IMR-90 (cell line): ENCODE measurements around the gene ZNF19. TPM values are rescaled to one million over a fixed set of nuclear protein-coding genes. Genes with fewer than 3 reads are reported as not detected.

ENCODE experiments used
- ATAC-seq: fragments of 200-7000 bp; cut with Tn5 transposase; 2 replicates; pipeline ENCODE4 v1.9.1; 2020; ENCODE audit warnings: low read depth, mild to moderate bottlenecking, moderate library complexity
- BruUV-seq: library from RNA; stranded (reverse); fragments of 400-500 nt; replicated peaks from 2 replicates; lab custom pipeline; 2021; lab: Mats Ljungman, UMichigan
- CTCF ChIA-PET: fragments of 300-600 bp; formaldehyde crosslinking; extraction: SDS; loops from one replicate; lab custom pipeline; 2021; ENCODE audit warnings: antibody characterized with exemption; lab: Yijun Ruan, JAX
- POLR2A ChIA-PET: fragments of 300-600 bp; sonication (Branson Sonifier 250); formaldehyde crosslinking; loops from one replicate; lab custom pipeline; 2022; ENCODE audit warnings: antibody characterized with exemption; ENCODE audit not compliant: unreplicated experiment; lab: Charles Lee
- DNase-seq: peaks from one replicate; pipeline ENCODE4 v3.0.0; 2013
- H2AFZ ChIP-seq: replicated peaks from 2 replicates; pipeline ENCODE3; 2013; ENCODE audit warnings: low read length, mild to moderate bottlenecking; ENCODE audit not compliant: poor library complexity
- H2AK5ac ChIP-seq: 2 replicates; pipeline ENCODE4 v1.6.1; 2013; ENCODE audit warnings: low read depth, low read length, inconsistent platforms
- H2AK9ac ChIP-seq: replicated peaks from 2 replicates; pipeline ENCODE3; 2013; ENCODE audit warnings: mild to moderate bottlenecking, low read depth, low read length, moderate library complexity; ENCODE audit not compliant: poor library complexity
- H2BK120ac ChIP-seq: 2 replicates; pipeline ENCODE4 v1.6.1; 2013; ENCODE audit warnings: low read depth, low read length, inconsistent platforms
- H2BK15ac ChIP-seq: 3 replicates; pipeline ENCODE4 v1.6.1; 2013; ENCODE audit warnings: low read depth, low read length, inconsistent platforms
- H2BK20ac ChIP-seq: 2 replicates; pipeline ENCODE4 v1.6.1; 2013; ENCODE audit warnings: low read depth, mild to moderate bottlenecking, inconsistent platforms, low read length, moderate library complexity
- H2BK5ac ChIP-seq: 2 replicates; pipeline ENCODE4 v1.6.1; 2013; ENCODE audit warnings: mild to moderate bottlenecking, low read depth, low read length, inconsistent platforms; ENCODE audit not compliant: poor library complexity, severe bottlenecking
- H3K14ac ChIP-seq: replicated peaks from 2 replicates; pipeline ENCODE4 v1.6.1; 2013; ENCODE audit warnings: low read depth, low read length, inconsistent platforms
- H3K18ac ChIP-seq: 2 replicates; pipeline ENCODE4 v1.6.1; 2013; ENCODE audit warnings: low read depth, low read length, control low read depth
- H3K23ac ChIP-seq: 2 replicates; pipeline ENCODE4 v1.6.1; 2013; ENCODE audit warnings: low read depth, low read length, inconsistent platforms
- H3K27ac ChIP-seq: 2 replicates; pipeline ENCODE4 v1.5.1; 2013; ENCODE audit warnings: mild to moderate bottlenecking, control low read depth, low read length; ENCODE audit not compliant: insufficient read depth
- H3K27me3 ChIP-seq: 2 replicates; pipeline ENCODE4 v1.6.1; 2013; ENCODE audit warnings: low read length; ENCODE audit not compliant: control insufficient read depth, insufficient read depth
- H3K36me3 ChIP-seq: 2 replicates; pipeline ENCODE4 v1.6.1; 2013; ENCODE audit warnings: low read length, mixed read lengths; ENCODE audit not compliant: control insufficient read depth, insufficient read depth
- H3K4ac ChIP-seq: 2 replicates; pipeline ENCODE4 v1.6.1; 2013; ENCODE audit warnings: low read depth, low read length, inconsistent platforms
- H3K4me1 ChIP-seq: 2 replicates; pipeline ENCODE4 v1.6.1; 2013; ENCODE audit warnings: low read length, mixed read lengths; ENCODE audit not compliant: control insufficient read depth, insufficient read depth
- H3K4me2 ChIP-seq: 2 replicates; pipeline ENCODE4 v1.6.1; 2013; ENCODE audit warnings: low read depth, mild to moderate bottlenecking, control low read depth, low read length, moderate library complexity
- H3K4me3 ChIP-seq: 2 replicates; pipeline ENCODE4 v1.5.1; 2013; ENCODE audit warnings: low read depth, mild to moderate bottlenecking, control low read depth, low read length, moderate library complexity; ENCODE audit not compliant: insufficient read depth
- H3K56ac ChIP-seq: 2 replicates; pipeline ENCODE4 v1.6.1; 2013; ENCODE audit warnings: low read length, inconsistent platforms; ENCODE audit not compliant: insufficient read depth; ENCODE audit errors: extremely low read depth
- H3K79me1 ChIP-seq, 2 experiments: 2 replicates each; pipeline ENCODE4 v1.6.1; 2013; ENCODE audit warnings: low read length in 2 of 2, inconsistent platforms in 1 of 2, low read depth in 1 of 2
- H3K9ac ChIP-seq: 2 replicates; pipeline ENCODE4 v1.6.1; 2013; ENCODE audit warnings: low read depth, low read length, control low read depth
- H3K9me1 ChIP-seq: 2 replicates; pipeline ENCODE4 v1.6.1; 2013; ENCODE audit warnings: low read length, inconsistent platforms; ENCODE audit not compliant: insufficient read depth
- H3K9me3 ChIP-seq: 2 replicates; pipeline ENCODE4 v1.6.1; 2013; ENCODE audit warnings: low read length; ENCODE audit not compliant: control insufficient read depth, insufficient read depth
- H4K20me1 ChIP-seq: 2 replicates; pipeline ENCODE4 v1.6.1; 2013; ENCODE audit warnings: low read length, inconsistent platforms; ENCODE audit not compliant: insufficient read depth
- H4K5ac ChIP-seq: 2 replicates; pipeline ENCODE4 v1.6.1; 2013; ENCODE audit warnings: mild to moderate bottlenecking, low read depth, low read length, control low read depth
- H4K8ac ChIP-seq, 2 experiments: 2 replicates each; pipeline ENCODE4 v1.6.1; 2013; ENCODE audit warnings: low read depth in 2 of 2, low read length in 2 of 2, control low read depth in 1 of 2, inconsistent platforms in 1 of 2
- H4K91ac ChIP-seq: 2 replicates; pipeline ENCODE4 v1.6.1; 2013; ENCODE audit warnings: low read depth, low read length, inconsistent platforms; ENCODE audit not compliant: insufficient read depth
- BHLHE40 ChIP-seq: fragments of 150-350 bp; IDR thresholded peaks from 2 replicates; pipeline ENCODE4 v1.6.1; 2016; ENCODE audit warnings: mild to moderate bottlenecking, low read depth, low read length
- CEBPB ChIP-seq: IDR thresholded peaks from 2 replicates; pipeline ENCODE4 v1.6.1; 2012; ENCODE audit warnings: low read depth, low read length, improper control_type of control experiment
- CHD1 ChIP-seq: IDR thresholded peaks from 2 replicates; pipeline ENCODE4 v1.6.1; 2012; ENCODE audit warnings: low read depth, low read length, improper control_type of control experiment
- CTCF ChIP-seq: conservative IDR thresholded peaks from 2 replicates; pipeline ENCODE4 v1.5.1; 2012; ENCODE audit warnings: mild to moderate bottlenecking, low read depth, low read length, improper control_type of control experiment
- FOS ChIP-seq: fragments of 150-350 bp; IDR thresholded peaks from 2 replicates; pipeline ENCODE4 v1.6.1; 2016; ENCODE audit warnings: low read depth, low read length
- MAFK ChIP-seq: IDR thresholded peaks from 2 replicates; pipeline ENCODE4 v1.6.1; 2012; ENCODE audit warnings: low read depth, low read length, improper control_type of control experiment
- MAZ ChIP-seq: IDR thresholded peaks from 2 replicates; pipeline ENCODE4 v1.6.1; 2012; ENCODE audit warnings: low read depth, mild to moderate bottlenecking, low read length, improper control_type of control experiment, moderate library complexity, borderline replicate concordance
- MXI1 ChIP-seq: IDR thresholded peaks from 2 replicates; pipeline ENCODE4 v1.6.1; 2012; ENCODE audit warnings: low read depth, mild to moderate bottlenecking, low read length, moderate library complexity, borderline replicate concordance
- NFE2L2 ChIP-seq: fragments of 150-350 bp; IDR thresholded peaks from 2 replicates; pipeline ENCODE4 v1.6.1; 2016; ENCODE audit warnings: low read depth, mild to moderate bottlenecking, low read length
- POLR2A ChIP-seq: IDR thresholded peaks from 2 replicates; pipeline ENCODE4 v1.6.1; 2012; ENCODE audit warnings: mild to moderate bottlenecking, low read depth, low read length
- RAD21 ChIP-seq: IDR thresholded peaks from 2 replicates; pipeline ENCODE4 v1.6.1; 2012; ENCODE audit warnings: low read length, improper control_type of control experiment
- RCOR1 ChIP-seq: IDR thresholded peaks from 2 replicates; pipeline ENCODE4 v1.6.1; 2012; ENCODE audit warnings: mild to moderate bottlenecking, low read length, improper control_type of control experiment; ENCODE audit not compliant: insufficient replicate concordance
- RFX5 ChIP-seq: IDR thresholded peaks from 2 replicates; pipeline ENCODE4 v1.8.0; 2012; ENCODE audit warnings: low read depth, mild to moderate bottlenecking, low read length, moderate library complexity
- SMC3 ChIP-seq: fragments of 150-350 bp; IDR thresholded peaks from 2 replicates; pipeline ENCODE4 v1.6.1; 2016; ENCODE audit warnings: low read depth, mild to moderate bottlenecking, antibody characterized with exemption, low read length, moderate library complexity
- WGBS, 2 experiments: methylation state at CpG; one replicate each; pipeline versions ENCODE4 v1.1.5 to v1.1.7; 2013; ENCODE audit warnings: missing lambda C conversion rate in 2 of 2; ENCODE audit not compliant: insufficient read length in 1 of 2; ENCODE audit errors: extremely low coverage in 2 of 2; 5-methylcytosine and 5-hydroxymethylcytosine counted together
- dilution Hi-C: fragments of 300-500 bp; cut with HindIII; formaldehyde crosslinking; loops from one replicate; pipeline ENCODE4 v1.14.3; 2018; ENCODE audit warnings: low sequenced_read_pairs; ENCODE audit not compliant: unreplicated experiment
- in situ Hi-C: fragments of 300-500 bp; cut with MboI; formaldehyde crosslinking; loops from 3 replicates; pipeline ENCODE4 v1.14.3; 2019; ENCODE audit warnings: low sequenced_read_pairs, inconsistent platforms, mixed read lengths
- intact Hi-C: fragments of 100-400 bp; cut with micrococcal nuclease; formaldehyde crosslinking; loops from 2 replicates; pipeline ENCODE4 v1.10.0; 2022
- polyA plus RNA-seq, 3 experiments: library from polyadenylated mRNA; depleted of rRNA; stranded (reverse); fragments of >200 nt; gene quantifications; 2 replicates each; pipeline ENCODE4 v1.2.3, GENCODE V29; 2012; ENCODE audit warnings: low replicate concordance in 1 of 3
- total RNA-seq: library from RNA; depleted of rRNA; stranded (reverse); fragments of >200 nt; gene quantifications from 2 replicates; pipeline ENCODE4 v1.2.3, GENCODE V29; 2012
- TF ChIP-seq, protein P1 (sequence below): fragments of 150-350 bp; IDR thresholded peaks from 2 replicates; pipeline ENCODE4 v1.6.1; 2016; ENCODE audit warnings: low read depth, mild to moderate bottlenecking, low read length, moderate library complexity, borderline replicate concordance
- TF ChIP-seq, protein P2 (sequence below): fragments of 150-350 bp; IDR thresholded peaks from 2 replicates; pipeline ENCODE4 v1.6.1; 2017; ENCODE audit warnings: mild to moderate bottlenecking, antibody characterized with exemption, low read length, low read depth

Gene ZNF19
- total and polyA plus RNA-seq, 2 of the 4 experiments (the other 2 are of a cell fraction), result 0.89 to 2.9 TPM

- no peak for ATAC-seq
- dilution Hi-C loops (no loop called here), intact Hi-C loops (no loop called here), in situ Hi-C loops (no loop called here)
- no peak overlapping the region for H3K9ac ChIP-seq
- DNase-seq, result no peak
- H3K4me2 ChIP-seq, result no peak overlapping the region
- H2AFZ ChIP-seq, result no peak overlapping the region
- no peak overlapping the region for H4K5ac ChIP-seq
- no peaks in the 10 kb centered on the region for H3K9me1 ChIP-seq
- H4K91ac ChIP-seq, result no peak overlapping the region
- peaks cover 49% of the 10 kb centered on the region for H3K36me3 ChIP-seq
- no peak overlapping the region for H3K4ac ChIP-seq
- H2BK5ac ChIP-seq, result no peak overlapping the region
- no peak overlapping the region for H3K23ac ChIP-seq
- no peak overlapping the region for H2BK20ac ChIP-seq
- WGBS, 2 experiments, result no CpG with 5 or more reads among the region's 3 CpGs
- H3K56ac ChIP-seq, result no peak overlapping the region
- no peaks in the 10 kb centered on the region for H3K27me3 ChIP-seq
- H2AK5ac ChIP-seq, result no peak overlapping the region
- no peak overlapping the region for H2AK9ac ChIP-seq
- CTCF ChIA-PET, result no interaction called here
- H3K9me3 ChIP-seq, result peaks cover 78% of the 10 kb centered on the region
- TF ChIP-seq CTCF (no peak), RAD21 (no peak), POLR2A (no peak), SMC3 (no peak), CEBPB (no peak), MAFK (no peak), FOS (no peak), RFX5 (no peak), CHD1 (no peak), NFE2L2 (no peak), MXI1 (no peak), MAZ (no peak), BHLHE40 (no peak), RCOR1 (no peak)
- TF ChIP-seq, protein P1, sequence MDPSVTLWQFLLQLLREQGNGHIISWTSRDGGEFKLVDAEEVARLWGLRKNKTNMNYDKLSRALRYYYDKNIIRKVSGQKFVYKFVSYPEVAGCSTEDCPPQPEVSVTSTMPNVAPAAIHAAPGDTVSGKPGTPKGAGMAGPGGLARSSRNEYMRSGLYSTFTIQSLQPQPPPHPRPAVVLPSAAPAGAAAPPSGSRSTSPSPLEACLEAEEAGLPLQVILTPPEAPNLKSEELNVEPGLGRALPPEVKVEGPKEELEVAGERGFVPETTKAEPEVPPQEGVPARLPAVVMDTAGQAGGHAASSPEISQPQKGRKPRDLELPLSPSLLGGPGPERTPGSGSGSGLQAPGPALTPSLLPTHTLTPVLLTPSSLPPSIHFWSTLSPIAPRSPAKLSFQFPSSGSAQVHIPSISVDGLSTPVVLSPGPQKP, result no peak
- TF ChIP-seq, protein P2, sequence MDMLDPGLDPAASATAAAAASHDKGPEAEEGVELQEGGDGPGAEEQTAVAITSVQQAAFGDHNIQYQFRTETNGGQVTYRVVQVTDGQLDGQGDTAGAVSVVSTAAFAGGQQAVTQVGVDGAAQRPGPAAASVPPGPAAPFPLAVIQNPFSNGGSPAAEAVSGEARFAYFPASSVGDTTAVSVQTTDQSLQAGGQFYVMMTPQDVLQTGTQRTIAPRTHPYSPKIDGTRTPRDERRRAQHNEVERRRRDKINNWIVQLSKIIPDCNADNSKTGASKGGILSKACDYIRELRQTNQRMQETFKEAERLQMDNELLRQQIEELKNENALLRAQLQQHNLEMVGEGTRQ, result no peak
- H3K4me1 ChIP-seq, result no peaks in the 10 kb centered on the region
- no peak overlapping the region for H3K27ac ChIP-seq
- H3K79me1 ChIP-seq, result peaks cover 0 to 9% of the 10 kb centered on the region in 2 experiments; a peak in 1 of 4 replicates
- H4K20me1 ChIP-seq, result no peaks in the 10 kb centered on the region
- BruUV-seq, result no TSS peak
- no peak overlapping the region for H2BK120ac ChIP-seq
- no peak overlapping the region for H4K8ac ChIP-seq
- no peak overlapping the region for H3K4me3 ChIP-seq
- POLR2A ChIA-PET, result no interaction called here
- no peak overlapping the region for H3K18ac ChIP-seq
- H3K14ac ChIP-seq, result no peak overlapping the region
- H2BK15ac ChIP-seq, result no peak overlapping the region
Measured at GRCh38 chr16:71449020-71449419, 40.1 kb downstream of the ZNF19 start.
